ENCODE data around the gene MAPK11.

Gene MAPK11

GRCh38 chr22:50297510-50298265 lies 27.5 kb upstream of the MAPK11 start:
- H3K4me3 ChIP-seq (ENCODE audit: low read length), result no peak overlapping the region
- no peak overlapping the region for H3K9ac ChIP-seq (ENCODE audit: low read length)
- H3K27ac ChIP-seq (ENCODE audit: low read depth, low read length), result no peak overlapping the region
- no peaks in the 10 kb centered on the region for H3K36me3 ChIP-seq (ENCODE audit: control insufficient read depth, insufficient read depth, low read length)
- H3K4me1 ChIP-seq (ENCODE audit: control insufficient read depth, insufficient read depth, low read length), result peaks cover 31% of the 10 kb centered on the region
- no peaks in the 10 kb centered on the region for H3K27me3 ChIP-seq (ENCODE audit: control insufficient read depth, insufficient read depth, low read length)

DNA sequence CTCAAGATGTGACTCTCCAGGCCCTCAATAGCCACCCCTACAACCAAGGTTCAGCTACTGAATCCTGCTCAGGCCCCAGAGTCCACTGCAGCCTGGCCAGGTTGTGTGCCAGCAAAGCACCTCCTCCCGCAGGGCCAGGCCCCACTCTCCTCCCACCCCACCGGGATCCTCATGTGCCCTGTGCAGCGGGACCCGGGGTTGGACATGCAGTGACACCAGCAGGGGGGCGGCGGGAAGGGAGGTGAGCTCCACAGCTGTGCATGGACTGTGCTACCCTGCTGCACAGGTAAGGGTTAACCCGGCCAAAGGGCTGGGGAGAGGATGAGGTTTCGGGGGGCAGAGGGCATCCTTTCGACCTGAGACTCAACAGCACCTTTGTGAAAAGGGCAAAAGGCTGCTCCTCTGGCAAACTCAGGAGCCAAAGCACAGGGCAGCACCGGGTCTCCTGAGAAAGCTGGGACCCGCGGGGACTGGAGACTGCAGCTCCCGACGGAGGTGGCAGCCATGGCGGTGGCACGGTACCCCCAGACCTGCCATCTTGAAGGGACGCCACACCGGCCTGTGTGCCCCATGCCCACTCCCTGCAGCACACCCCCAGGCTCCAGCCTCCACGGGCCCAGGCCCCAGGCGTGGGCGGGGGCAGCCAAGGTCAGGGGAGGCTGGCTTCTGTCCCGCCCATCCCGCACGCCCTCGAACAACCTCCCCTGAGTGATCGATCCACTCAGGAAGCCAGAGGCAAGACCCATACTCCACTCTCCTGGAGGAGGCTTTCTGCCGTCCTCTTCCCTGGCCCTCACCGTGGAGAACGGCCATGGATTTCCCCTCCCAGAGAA lies 26.7 kb upstream of the MAPK11 start:
- no peaks in the 10 kb centered on the region for H3K36me3 ChIP-seq (ENCODE audit: control insufficient read depth, insufficient read depth, low read length)
- H3K27me3 ChIP-seq (ENCODE audit: control insufficient read depth, insufficient read depth, low read length), result no peaks in the 10 kb centered on the region
- H3K27ac ChIP-seq (ENCODE audit: low read depth, low read length), result no peak overlapping the region
- H3K9ac ChIP-seq (ENCODE audit: low read length), result no peak overlapping the region
- peaks cover 28% of the 10 kb centered on the region for H3K4me1 ChIP-seq (ENCODE audit: control insufficient read depth, insufficient read depth, low read length)
- no peak overlapping the region for H3K4me3 ChIP-seq (ENCODE audit: low read length)

- peak overlapping the region; percentile 44 for H3K4me3 ChIP-seq (ENCODE audit: low read length)
- H3K27ac ChIP-seq (ENCODE audit: low read depth, low read length), result peak overlapping the region; percentile 65
- peaks cover 19% of the 10 kb centered on the region for H3K4me1 ChIP-seq (ENCODE audit: control insufficient read depth, insufficient read depth, low read length)
- H3K36me3 ChIP-seq (ENCODE audit: control insufficient read depth, insufficient read depth, low read length), result peaks cover 15% of the 10 kb centered on the region
- H3K9ac ChIP-seq (ENCODE audit: low read length), result no peak overlapping the region
- no peaks in the 10 kb centered on the region for H3K27me3 ChIP-seq (ENCODE audit: control insufficient read depth, insufficient read depth, low read length)
Measured at GRCh38 chr22:50294319-50294656, 24.1 kb upstream of the MAPK11 start.

- H3K4me1 ChIP-seq (ENCODE audit: control insufficient read depth, insufficient read depth, low read length), result peaks cover 19% of the 10 kb centered on the region
- H3K36me3 ChIP-seq (ENCODE audit: control insufficient read depth, insufficient read depth, low read length), result peaks cover 20% of the 10 kb centered on the region
- no peak overlapping the region for H3K9ac ChIP-seq (ENCODE audit: low read length)
- H3K4me3 ChIP-seq (ENCODE audit: low read length), result peak overlapping the region; percentile 40
- H3K27ac ChIP-seq (ENCODE audit: low read depth, low read length), result peak overlapping the region; percentile 65
- no peaks in the 10 kb centered on the region for H3K27me3 ChIP-seq (ENCODE audit: control insufficient read depth, insufficient read depth, low read length)
Measured at GRCh38 chr22:50293441-50294318, 23.5 kb upstream of the MAPK11 start.

- H3K4me1 ChIP-seq (ENCODE audit: control insufficient read depth, insufficient read depth, low read length), result peaks cover 19% of the 10 kb centered on the region
- H3K36me3 ChIP-seq (ENCODE audit: control insufficient read depth, insufficient read depth, low read length), result peaks cover 27% of the 10 kb centered on the region
- H3K27me3 ChIP-seq (ENCODE audit: control insufficient read depth, insufficient read depth, low read length), result no peaks in the 10 kb centered on the region
- H3K4me3 ChIP-seq (ENCODE audit: low read length), result peak overlapping the region; percentile 43
- peak overlapping the region; percentile 65 for H3K27ac ChIP-seq (ENCODE audit: low read depth, low read length)
- H3K9ac ChIP-seq (ENCODE audit: low read length), result no peak overlapping the region
Measured at GRCh38 chr22:50292643-50293440, 22.7 kb upstream of the MAPK11 start.

DNA sequence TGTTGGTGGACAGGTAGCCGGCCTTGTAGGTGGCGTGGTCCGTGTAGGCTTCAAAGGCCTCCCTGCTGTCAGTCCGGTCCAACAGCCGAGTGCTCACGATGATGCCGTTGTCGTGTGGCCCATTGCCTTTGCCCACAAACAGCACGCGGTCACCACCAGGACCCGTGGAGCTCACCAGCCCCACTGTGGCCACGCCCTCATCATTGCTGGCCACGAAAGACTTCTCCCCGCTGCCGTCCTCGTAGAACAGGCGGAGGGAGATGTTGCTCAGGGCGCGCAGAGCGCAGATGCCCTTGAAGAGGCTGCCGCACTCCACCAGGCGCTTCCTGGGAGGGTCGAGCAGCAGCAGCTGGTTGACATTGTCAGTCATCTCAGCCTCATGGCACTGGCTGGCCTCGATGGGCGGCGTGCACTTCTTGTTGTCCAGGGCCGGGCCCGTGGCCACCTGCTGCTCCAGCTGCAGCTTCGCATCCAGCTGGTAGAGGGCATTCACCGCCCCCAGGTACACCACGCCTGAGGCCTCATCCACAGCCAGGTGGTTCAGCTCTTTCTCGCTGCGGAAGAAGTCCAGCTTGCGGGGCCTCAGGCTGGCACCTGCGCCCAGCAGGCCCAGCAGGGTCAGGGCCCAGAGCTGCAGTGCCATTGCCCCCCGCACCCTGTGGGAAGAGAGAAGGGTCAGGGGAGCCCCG lies 19.9 kb upstream of the MAPK11 start:
- H3K27me3 ChIP-seq (ENCODE audit: control insufficient read depth, insufficient read depth, low read length), result no peaks in the 10 kb centered on the region
- H3K9ac ChIP-seq (ENCODE audit: low read length), result no peak overlapping the region
- H3K4me3 ChIP-seq (ENCODE audit: low read length), result no peak overlapping the region
- H3K4me1 ChIP-seq (ENCODE audit: control insufficient read depth, insufficient read depth, low read length), result peaks cover 14% of the 10 kb centered on the region
- no peak overlapping the region for H3K27ac ChIP-seq (ENCODE audit: low read depth, low read length)
- H3K36me3 ChIP-seq (ENCODE audit: control insufficient read depth, insufficient read depth, low read length), result peaks cover 32% of the 10 kb centered on the region

GRCh38 chr22:50289151-50289941 lies 19.2 kb upstream of the MAPK11 start:
- no peak overlapping the region for H3K9ac ChIP-seq (ENCODE audit: low read length)
- H3K4me1 ChIP-seq (ENCODE audit: control insufficient read depth, insufficient read depth, low read length), result peaks cover 14% of the 10 kb centered on the region
- peaks cover 32% of the 10 kb centered on the region for H3K36me3 ChIP-seq (ENCODE audit: control insufficient read depth, insufficient read depth, low read length)
- no peak overlapping the region for H3K4me3 ChIP-seq (ENCODE audit: low read length)
- no peaks in the 10 kb centered on the region for H3K27me3 ChIP-seq (ENCODE audit: control insufficient read depth, insufficient read depth, low read length)
- no peak overlapping the region for H3K27ac ChIP-seq (ENCODE audit: low read depth, low read length)

GRCh38 chr22:50287731-50288130 lies 17.6 kb upstream of the MAPK11 start:
- Histone ChIP-seq H3K27ac (ENCODE audit: low read depth, low read length) (no peak overlapping the region), H3K9ac (ENCODE audit: low read length) (no peak overlapping the region), H3K27me3 (ENCODE audit: control insufficient read depth, insufficient read depth, low read length) (no peaks in the 10 kb centered on the region), H3K36me3 (ENCODE audit: control insufficient read depth, insufficient read depth, low read length) (peaks cover 36% of the 10 kb centered on the region), H3K4me1 (ENCODE audit: control insufficient read depth, insufficient read depth, low read length) (peaks cover 4% of the 10 kb centered on the region), H3K4me3 (ENCODE audit: low read length) (no peak overlapping the region)

DNA sequence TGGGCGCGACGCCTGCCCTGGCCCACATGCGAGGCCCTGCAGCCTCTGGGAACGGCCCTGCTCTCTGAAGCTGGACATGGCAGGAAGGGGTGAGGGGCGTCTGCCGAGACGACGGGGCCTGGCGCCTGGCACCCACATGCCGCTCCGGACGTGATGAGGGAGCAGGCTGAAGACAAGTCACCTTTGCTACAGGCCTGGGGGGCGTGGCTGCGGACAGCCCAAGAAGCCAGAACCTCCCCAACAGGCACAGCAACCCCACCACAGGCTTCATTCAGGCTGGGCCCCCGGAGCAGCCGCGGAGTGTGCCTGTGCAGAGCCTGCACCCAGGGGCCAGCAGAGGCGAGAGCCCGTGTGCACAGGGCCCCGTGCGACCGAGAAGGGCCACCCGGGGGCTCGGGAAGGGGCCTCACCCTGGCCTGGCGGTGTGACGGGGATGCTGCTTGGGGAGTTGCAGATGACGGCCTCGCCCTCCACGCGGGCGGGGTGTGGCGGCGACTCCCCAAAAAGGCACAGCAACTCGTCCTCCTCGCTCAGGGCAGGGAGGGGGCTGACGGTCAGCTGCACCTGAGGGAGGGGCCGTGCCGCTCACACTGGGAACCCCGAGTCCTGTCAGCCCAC lies 16.6 kb upstream of the MAPK11 start:
- Histone ChIP-seq H3K4me1 (ENCODE audit: control insufficient read depth, insufficient read depth, low read length) (no peaks in the 10 kb centered on the region), H3K9ac (ENCODE audit: low read length) (no peak overlapping the region), H3K36me3 (ENCODE audit: control insufficient read depth, insufficient read depth, low read length) (peaks cover 40% of the 10 kb centered on the region), H3K27me3 (ENCODE audit: control insufficient read depth, insufficient read depth, low read length) (no peaks in the 10 kb centered on the region), H3K27ac (ENCODE audit: low read depth, low read length) (no peak overlapping the region), H3K4me3 (ENCODE audit: low read length) (no peak overlapping the region)

DNA sequence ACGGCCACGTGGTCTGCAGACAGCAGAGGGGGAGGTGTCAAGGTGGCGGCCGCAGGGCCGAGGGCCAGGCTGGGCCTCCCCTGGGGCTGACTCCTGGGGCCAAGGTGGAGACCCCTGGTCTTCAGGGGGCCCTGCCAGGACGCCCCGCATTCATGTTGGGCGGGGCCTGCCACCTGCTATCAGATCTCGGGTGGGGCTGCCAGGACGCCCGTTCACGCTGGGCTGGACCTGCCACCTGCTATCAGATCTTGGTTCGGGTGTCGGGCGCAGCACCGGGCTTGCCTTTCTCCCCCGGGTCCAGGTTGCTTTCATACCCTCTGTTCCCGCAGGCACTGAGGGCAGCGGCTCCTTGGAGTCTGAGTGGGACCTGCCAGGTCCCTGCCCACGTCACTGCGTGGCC lies 16.1 kb upstream of the MAPK11 start:
- Histone ChIP-seq H3K36me3 (ENCODE audit: control insufficient read depth, insufficient read depth, low read length) (peaks cover 39% of the 10 kb centered on the region), H3K9ac (ENCODE audit: low read length) (no peak overlapping the region), H3K4me1 (ENCODE audit: control insufficient read depth, insufficient read depth, low read length) (no peaks in the 10 kb centered on the region), H3K27ac (ENCODE audit: low read depth, low read length) (no peak overlapping the region), H3K27me3 (ENCODE audit: control insufficient read depth, insufficient read depth, low read length) (no peaks in the 10 kb centered on the region), H3K4me3 (ENCODE audit: low read length) (no peak overlapping the region)
